ENCODE results near the gene SCIN.
A peak's percentile ranks its signal among the peaks of the same experiment; 100 is the strongest.

Gene SCIN

GRCh38 chr7:12594122-12594897 is 23.8 kb downstream of the SCIN start:
- no peak for TF ChIP-seq CTCF (conservative IDR thresholded peaks at IDR 0.05; ENCODE audit: low read depth, low read length)
- DNase-seq (ENCODE audit: low read depth): no peak
- H3K4me3 ChIP-seq (ENCODE audit: low read depth, low read length): no peak overlapping the region

GRCh38 chr7:12595148-12595547 is 24.6 kb downstream of the SCIN start:
- H3K4me3 ChIP-seq (ENCODE audit: low read depth, low read length): no peak overlapping the region
- DNase-seq (ENCODE audit: low read depth): no peak
- TF ChIP-seq CTCF (conservative IDR thresholded peaks at IDR 0.05; ENCODE audit: low read depth, low read length): no peak

GRCh38 chr7:12596225-12596790 is 25.8 kb downstream of the SCIN start:
- TF ChIP-seq CTCF (conservative IDR thresholded peaks at IDR 0.05; ENCODE audit: low read depth, low read length): no peak
- H3K4me3 ChIP-seq (ENCODE audit: low read depth, low read length): no peak overlapping the region
- no peak for DNase-seq (ENCODE audit: low read depth)

GRCh38 chr7:12601302-12601869 is 30.9 kb downstream of the SCIN start:
- H3K4me3 ChIP-seq (ENCODE audit: low read depth, low read length): no peak overlapping the region
- no peak for TF ChIP-seq CTCF (conservative IDR thresholded peaks at IDR 0.05; ENCODE audit: low read depth, low read length)
- no peak for DNase-seq (ENCODE audit: low read depth)

- H3K4me3 ChIP-seq (ENCODE audit: low read depth, low read length): no peak overlapping the region
- peak; percentile 28 for DNase-seq (ENCODE audit: low read depth)
- TF ChIP-seq CTCF (conservative IDR thresholded peaks at IDR 0.05; ENCODE audit: low read depth, low read length): no peak
Measured at GRCh38 chr7:12607134-12607533, 36.6 kb downstream of the SCIN start.

- no peak for TF ChIP-seq CTCF (conservative IDR thresholded peaks at IDR 0.05; ENCODE audit: low read depth, low read length)
- no peak for DNase-seq (ENCODE audit: low read depth)
- no peak overlapping the region for H3K4me3 ChIP-seq (ENCODE audit: low read depth, low read length)
Measured at GRCh38 chr7:12609561-12609960, 39.0 kb downstream of the SCIN start.
